Liver (tissue), 9 donors: Measurements from ENCODE around the gene GTF2F2. TPM values are rescaled to one million over a fixed set of nuclear protein-coding genes. Genes with fewer than 3 reads are reported as not detected.

Source experiments
- DNase-seq: peaks from one replicate; pipeline ENCODE4 v3.0.0-alpha.2; 2017; ENCODE audit warnings: low spot score
- H3K27ac ChIP-seq, 2 donors: one replicate each; pipeline ENCODE4 v1.7.0; 2013; ENCODE audit warnings: inconsistent platforms in 2 of 2, low read length in 2 of 2, control low read depth in 1 of 2, low read depth in 1 of 2, mild to moderate bottlenecking in 1 of 2
- H3K27me3 ChIP-seq, 4 donors: one replicate each; pipeline versions ENCODE4 v1.6.1 to v1.7.0; 2013; ENCODE audit warnings: low read length in 3 of 4, inconsistent platforms in 1 of 4, mild to moderate bottlenecking in 1 of 4, moderate library complexity in 1 of 4; ENCODE audit not compliant: control insufficient read depth in 4 of 4, insufficient read depth in 4 of 4
- H3K36me3 ChIP-seq, 4 donors: one replicate each; pipeline versions ENCODE4 v1.6.1 to v1.7.0; 2013; ENCODE audit warnings: low read length in 3 of 4, mild to moderate bottlenecking in 3 of 4, low read depth in 1 of 4, moderate library complexity in 1 of 4; ENCODE audit not compliant: control insufficient read depth in 4 of 4, insufficient read depth in 3 of 4
- H3K4me1 ChIP-seq, 4 donors: one replicate each; pipeline versions ENCODE4 v1.6.1 to v1.7.0; 2013; ENCODE audit warnings: low read length in 3 of 4, mild to moderate bottlenecking in 3 of 4, moderate library complexity in 1 of 4; ENCODE audit not compliant: control insufficient read depth in 4 of 4, insufficient read depth in 4 of 4
- H3K4me3 ChIP-seq, 3 donors: one replicate each; pipeline versions ENCODE4 v1.6.1 to v1.7.0; 2013; ENCODE audit warnings: low read length in 3 of 3, control low read depth in 1 of 3, low read depth in 1 of 3, mild to moderate bottlenecking in 1 of 3
- H3K9ac ChIP-seq, 2 donors: one replicate each; pipeline ENCODE4 v1.7.0; 2013; ENCODE audit warnings: low read length in 2 of 2, mild to moderate bottlenecking in 2 of 2, moderate library complexity in 2 of 2, control low read depth in 1 of 2, low read depth in 1 of 2
- H3K9me3 ChIP-seq, 4 donors: one replicate each; pipeline versions ENCODE4 v1.6.1 to v1.7.0; 2013; ENCODE audit warnings: low read length in 3 of 4; ENCODE audit not compliant: control insufficient read depth in 4 of 4
- ATF3 ChIP-seq: IDR thresholded peaks from 2 replicates; pipeline ENCODE4 v1.6.1; 2016; ENCODE audit warnings: antibody characterized with exemption
- CTCF ChIP-seq: fragments of 150-350 bp; IDR thresholded peaks from 2 replicates; pipeline ENCODE4 v1.5.1; 2017; ENCODE audit warnings: improper control_type of control experiment, low read depth, low read length; ENCODE audit not compliant: missing input control
- EGR1 ChIP-seq, 2 donors: IDR thresholded peaks; 2 replicates each; pipeline ENCODE4 v1.6.1; 2016 to 2018; ENCODE audit warnings: antibody characterized with exemption in 2 of 2, low read depth in 2 of 2
- FOXA1 ChIP-seq: IDR thresholded peaks from 2 replicates; pipeline ENCODE4 v1.6.1; 2016; ENCODE audit warnings: antibody characterized with exemption
- FOXA2 ChIP-seq: IDR thresholded peaks from 2 replicates; pipeline ENCODE4 v1.6.1; 2016; ENCODE audit warnings: antibody characterized with exemption
- GABPA ChIP-seq, 2 donors: IDR thresholded peaks in 1 of 2; conservative IDR thresholded peaks in 1 of 2; 2 replicates each; pipeline ENCODE4 v1.6.1; 2016; ENCODE audit warnings: antibody characterized with exemption in 2 of 2, mild to moderate bottlenecking in 1 of 2, moderate library complexity in 1 of 2
- HNF4A ChIP-seq, 2 donors: conservative IDR thresholded peaks; 2 replicates each; pipeline ENCODE4 v1.6.1; 2016; ENCODE audit warnings: antibody characterized with exemption in 2 of 2, mild to moderate bottlenecking in 2 of 2
- HNF4G ChIP-seq: IDR thresholded peaks from 2 replicates; pipeline ENCODE4 v1.6.1; 2016; ENCODE audit warnings: antibody characterized with exemption
- JUND ChIP-seq, 2 donors: IDR thresholded peaks; 2 replicates each; pipeline ENCODE4 v1.6.1; 2016; ENCODE audit warnings: antibody characterized with exemption in 2 of 2
- MAX ChIP-seq: IDR thresholded peaks from 2 replicates; pipeline ENCODE4 v1.6.1; 2016; ENCODE audit warnings: antibody characterized with exemption
- NR2F2 ChIP-seq: IDR thresholded peaks from 2 replicates; pipeline ENCODE4 v1.6.1; 2016; ENCODE audit warnings: antibody characterized with exemption
- RAD21 ChIP-seq, 2 donors: IDR thresholded peaks; 2 replicates each; pipeline ENCODE4 v1.6.1; 2016; ENCODE audit warnings: antibody characterized with exemption in 2 of 2, mild to moderate bottlenecking in 2 of 2
- REST ChIP-seq: IDR thresholded peaks from 2 replicates; pipeline ENCODE4 v1.6.1; 2016; ENCODE audit warnings: antibody characterized with exemption, mild to moderate bottlenecking
- RXRA ChIP-seq, 2 donors: IDR thresholded peaks; 2 replicates each; pipeline ENCODE4 v1.6.1; 2017 to 2018; ENCODE audit warnings: antibody characterized with exemption in 2 of 2, mild to moderate bottlenecking in 1 of 2
- SP1 ChIP-seq: IDR thresholded peaks from 2 replicates; pipeline ENCODE4 v1.6.1; 2018; ENCODE audit warnings: antibody characterized with exemption, mild to moderate bottlenecking
- TAF1 ChIP-seq: conservative IDR thresholded peaks from 2 replicates; pipeline ENCODE4 v1.6.1; 2016; ENCODE audit warnings: antibody characterized with exemption, mild to moderate bottlenecking
- YY1 ChIP-seq: IDR thresholded peaks from 2 replicates; pipeline ENCODE4 v1.6.1; 2016; ENCODE audit warnings: antibody characterized with exemption, mild to moderate bottlenecking
- ZBTB33 ChIP-seq: IDR thresholded peaks from 2 replicates; pipeline ENCODE4 v1.6.1; 2016; ENCODE audit warnings: antibody characterized with exemption
- WGBS: extraction: QIAGEN DNeasy Blood & Tissue Kit; methylation state at CpG from one replicate; pipeline ENCODE4 v1.1.7; 2013; 5-methylcytosine and 5-hydroxymethylcytosine counted together
- polyA plus RNA-seq, 2 donors: library from polyadenylated mRNA; stranded (reverse) in 1 of 2; unstranded in 1 of 2; fragments of 200-250 nt in 1 of 2; fragments of >200 nt in 1 of 2; fragmentation: Nextera tagmentation in 1 of 2; extraction: Ambion mirVana in 1 of 2; gene quantifications; one replicate each; pipeline versions ENCODE4 v1.2.1 to v1.2.3, GENCODE V29; 2013 to 2015
- total RNA-seq, 2 donors: library from RNA; depleted of rRNA; stranded (reverse); fragments of >200 nt; gene quantifications; one replicate each; pipeline ENCODE4 v1.2.3, GENCODE V29; 2014
- donor health status: healthy.
- donor health status: healthy.
- donor health status: healthy.
- donor health status: healthy.
- donor health status: healthy.

Gene GTF2F2
- total and polyA plus RNA-seq, 4 donors: 6.0 to 8.5 (median 7.3) TPM

- 85% methylated on average over 9 of the region's 9 CpGs for WGBS
- Histone ChIP-seq H3K27ac (peak overlapping the region in 1 of 2 donors; percentile 18), H3K4me1 (peaks cover 3 to 10% (median 6%) of the 10 kb centered on the region in 4 donors)
These were observed 207.1 kb downstream of the GTF2F2 start for GRCh38 chr13:45327253-45327955.

More at GRCh38 chr13:45327253-45327955, 207.1 kb downstream of the GTF2F2 start:
- DNase-seq: no peak
- Histone ChIP-seq H3K36me3 (no peaks in the 10 kb centered on the region), H3K9ac (no peak overlapping the region), H3K9me3 (no peaks in the 10 kb centered on the region), H3K4me3 (no peak overlapping the region), H3K27me3 (no peaks in the 10 kb centered on the region)
- TF ChIP-seq FOXA2 (no peak), GABPA (IDR thresholded peaks at IDR 0.05 in 1 of 2, conservative IDR thresholded peaks at IDR 0.05 in 1 of 2) (no peak), NR2F2 (no peak), TAF1 (no peak), HNF4A (conservative IDR thresholded peaks at IDR 0.05) (no peak), RAD21 (IDR thresholded peaks at IDR 0.05) (no peak), REST (no peak), ATF3 (no peak), MAX (no peak), EGR1 (IDR thresholded peaks at IDR 0.05; ENCODE audit: low read depth in 2 of 2) (no peak), JUND (IDR thresholded peaks at IDR 0.05) (no peak), CTCF (no peak), HNF4G (no peak), SP1 (no peak), FOXA1 (no peak), RXRA (IDR thresholded peaks at IDR 0.05) (no peak), YY1 (no peak), ZBTB33 (no peak)
